Stimulated activated CD4-positive, alpha-beta T cell treated with anti-CD3 and anti-CD28 coated beads, Interleukin-1b, Interleukin-23, amount 100 ng/mL, for 1 hour (primary cell): ENCODE measurements around the gene PYURF.

Experiments
- DNase-seq, 2 donors: peaks; one replicate each; pipeline ENCODE4 v3.0.0-alpha.2; 2020; ENCODE audit warnings: low read depth in 2 of 2

PYURF gene

DNA sequence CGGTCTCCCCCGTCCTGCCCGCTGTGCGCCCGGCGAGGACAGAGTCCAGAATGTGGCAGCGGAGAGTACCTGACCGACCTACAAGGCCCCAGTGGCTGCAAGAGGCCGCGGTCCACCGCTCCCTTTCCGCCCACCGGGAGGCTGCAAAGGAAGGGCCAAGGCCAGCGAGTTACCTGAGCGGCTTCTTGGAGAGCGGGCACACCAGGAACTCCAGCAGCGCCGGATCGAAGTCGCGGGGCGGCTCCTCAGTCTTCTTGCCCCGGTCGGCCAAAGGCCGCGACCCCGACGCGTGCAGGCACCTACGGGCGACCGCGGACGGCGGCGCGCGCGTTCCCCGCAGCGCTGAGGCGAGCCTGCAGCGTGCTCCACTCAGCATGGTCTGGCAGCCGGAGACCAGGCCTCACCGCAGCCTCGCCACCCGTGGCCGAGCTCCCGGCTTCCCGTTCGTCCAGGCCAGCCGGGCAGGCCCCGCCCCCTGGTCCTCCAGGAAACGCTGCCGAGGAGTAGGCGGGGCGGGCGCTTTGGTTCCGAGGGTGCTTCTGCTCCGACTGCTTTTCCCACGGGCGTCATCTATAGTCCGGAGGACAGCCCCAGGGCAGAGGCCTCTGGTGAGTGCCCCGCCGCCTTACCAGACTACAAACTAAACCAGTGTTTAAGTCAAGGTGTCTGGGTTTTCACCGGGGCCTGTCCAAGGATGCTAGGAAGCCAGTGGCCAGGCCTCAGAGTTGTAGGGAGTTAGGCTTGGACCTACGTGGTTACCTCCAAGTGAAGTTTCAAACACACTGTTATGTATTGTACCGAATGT is at the start of gene PYURF:
Gene PYURF (minus strand): TSS at position 452 of the 805 bp plus-strand sequence. CDS start 76 bp downstream, at position 376.
- DNase-seq: peak; percentile 32 to 60

- no peak for DNase-seq
Observed at GRCh38 chr4:88570001-88570400, 46.4 kb upstream of the PYURF start.

DNA sequence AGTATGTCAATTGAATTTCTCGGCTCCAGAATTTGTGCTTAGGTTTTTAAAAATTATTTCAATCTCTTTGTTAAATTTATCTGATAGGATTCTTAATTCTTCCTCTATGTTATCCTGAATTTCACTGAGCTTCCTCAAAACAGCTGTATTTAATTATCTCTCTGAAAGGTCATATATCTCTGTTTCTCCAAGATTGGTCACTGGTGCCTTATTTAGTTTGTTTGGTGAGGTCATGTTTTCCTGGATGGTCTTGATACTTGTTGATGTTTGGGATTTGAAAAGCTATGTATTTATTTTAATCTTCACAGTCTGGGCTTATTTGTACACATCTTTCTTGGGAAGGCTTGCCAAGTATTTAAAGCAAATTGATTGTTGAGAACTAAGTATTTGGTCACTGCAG is 44.0 kb upstream of the PYURF start:
- DNase-seq: no peak

DNA sequence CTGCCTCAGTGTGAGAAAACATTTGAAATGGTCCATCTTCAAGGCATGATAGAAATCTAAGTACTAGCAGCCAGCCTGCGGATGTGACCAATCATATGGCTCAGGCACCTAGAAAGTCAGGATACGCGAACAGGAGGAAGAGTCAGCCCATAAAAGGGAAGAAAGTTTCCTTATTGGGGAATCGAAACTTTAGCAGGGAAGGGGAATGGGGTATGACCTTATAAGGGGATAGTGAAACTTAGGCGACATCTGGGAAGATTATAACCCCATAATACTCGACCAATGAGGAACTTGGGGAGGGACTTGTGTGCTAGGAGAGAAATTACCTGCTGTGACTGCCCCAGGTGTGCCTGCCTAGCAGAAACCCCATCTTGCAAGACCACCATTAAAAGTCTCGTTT is 26.2 kb upstream of the PYURF start:
- no peak for DNase-seq

DNA sequence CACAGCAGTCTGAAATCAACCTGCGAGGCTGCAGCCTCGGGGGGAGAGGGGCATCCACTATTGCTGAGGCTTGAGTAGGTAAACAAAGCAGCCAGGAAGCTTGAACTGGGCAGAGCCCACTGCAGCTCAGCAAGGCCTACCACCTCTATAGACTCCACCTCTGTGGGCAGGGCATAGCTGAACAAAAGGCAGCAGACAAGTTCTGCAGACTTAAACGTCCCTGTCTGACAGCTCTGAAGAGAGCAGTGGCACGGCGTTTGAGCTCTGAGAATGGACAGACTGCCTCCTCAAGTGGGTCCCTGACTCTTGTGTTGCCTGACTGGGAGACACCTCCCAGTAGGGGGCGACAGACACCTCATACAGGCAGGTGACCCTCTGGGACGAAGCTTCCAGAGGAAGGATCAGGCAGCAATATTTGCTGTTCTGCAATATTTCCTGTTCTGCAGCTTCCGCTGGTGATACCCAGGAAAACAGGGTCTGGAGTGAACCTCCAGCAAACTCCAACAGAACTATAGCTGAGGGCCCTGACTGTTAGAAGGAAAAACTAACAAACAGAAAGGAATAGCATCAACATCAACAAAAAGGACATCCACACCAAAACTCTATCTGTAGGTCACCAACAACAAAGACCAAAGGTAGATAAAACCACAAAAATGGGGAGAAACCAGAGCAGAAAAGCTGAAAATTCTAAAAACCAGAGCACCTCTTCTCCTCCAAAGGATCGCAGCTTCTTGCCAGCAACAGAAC is 15.9 kb upstream of the PYURF start:
- DNase-seq: peak; percentile 46 to 65

- no peak for DNase-seq
Observed at GRCh38 chr4:88537709-88538108, 14.1 kb upstream of the PYURF start.

- no peak for DNase-seq
Observed at GRCh38 chr4:88535090-88535755, 11.6 kb upstream of the PYURF start.

- DNase-seq: no peak
Observed at GRCh38 chr4:88533937-88534750, 10.6 kb upstream of the PYURF start.

DNA sequence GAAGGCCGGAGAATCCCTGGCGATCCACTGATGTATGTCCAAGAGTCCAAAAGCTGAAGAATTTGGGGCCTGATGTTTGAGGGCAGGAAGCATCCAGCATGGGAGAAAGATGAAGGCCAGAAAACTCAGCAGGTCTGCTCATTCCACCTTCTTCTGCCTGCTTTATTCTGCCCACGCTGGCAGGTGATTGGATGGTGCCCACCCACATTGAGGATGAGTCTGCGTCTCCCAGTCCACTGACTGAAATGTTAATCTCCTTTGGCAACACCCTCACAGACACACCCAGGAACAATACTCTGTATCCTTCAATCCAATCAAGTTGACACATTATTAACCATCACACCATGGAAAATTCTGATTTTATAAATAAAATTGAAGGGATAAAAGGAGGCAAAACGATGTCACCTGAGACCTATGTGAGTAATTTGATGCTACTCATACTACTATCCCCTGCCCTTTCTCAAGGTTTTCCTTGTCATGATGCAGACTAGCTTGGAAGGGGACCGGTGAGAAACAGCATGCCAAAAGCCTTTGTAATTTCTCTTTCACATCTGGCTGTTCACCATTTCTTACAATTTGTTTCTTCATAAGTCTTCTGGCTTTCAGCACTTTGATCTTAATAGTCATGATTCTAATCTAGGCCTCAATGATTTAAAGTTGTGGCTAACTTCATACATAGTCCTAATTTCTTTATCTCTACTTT is 9.7 kb upstream of the PYURF start:
- DNase-seq: no peak

GRCh38 chr4:88531549-88531948 is 8.0 kb upstream of the PYURF start:
- DNase-seq: no peak

GRCh38 chr4:88528861-88529260 is 5.3 kb upstream of the PYURF start:
- DNase-seq: no peak

DNA sequence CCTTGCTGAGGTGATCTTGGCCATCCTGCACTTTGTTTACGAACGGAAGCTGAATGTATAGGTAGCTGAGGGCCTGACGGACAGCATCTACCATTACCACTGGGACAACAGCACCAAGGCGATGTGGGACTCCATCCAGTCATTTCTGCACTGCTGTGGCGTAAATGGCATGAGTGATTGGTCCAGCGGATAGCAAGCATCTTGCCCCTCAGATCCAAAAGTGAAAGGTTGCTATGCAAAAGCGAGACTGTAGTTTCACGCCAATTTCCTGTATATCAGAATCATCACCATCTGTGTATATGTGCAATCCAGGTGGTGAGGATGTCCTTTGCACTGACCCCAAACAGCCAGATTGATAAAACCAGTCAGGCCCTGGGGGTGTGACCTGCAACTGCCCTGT is 4.2 kb upstream of the PYURF start:
- DNase-seq: no peak

GRCh38 chr4:88526221-88526815 is 2.7 kb upstream of the PYURF start:
- DNase-seq: no peak

GRCh38 chr4:88524171-88524570 is 595 bp upstream of the PYURF start:
- no peak for DNase-seq

GRCh38 chr4:88522702-88523324 is 763 bp downstream of the PYURF start:
- no peak for DNase-seq

GRCh38 chr4:88518911-88519310 is 4.7 kb downstream of the PYURF start:
- no peak for DNase-seq

DNA sequence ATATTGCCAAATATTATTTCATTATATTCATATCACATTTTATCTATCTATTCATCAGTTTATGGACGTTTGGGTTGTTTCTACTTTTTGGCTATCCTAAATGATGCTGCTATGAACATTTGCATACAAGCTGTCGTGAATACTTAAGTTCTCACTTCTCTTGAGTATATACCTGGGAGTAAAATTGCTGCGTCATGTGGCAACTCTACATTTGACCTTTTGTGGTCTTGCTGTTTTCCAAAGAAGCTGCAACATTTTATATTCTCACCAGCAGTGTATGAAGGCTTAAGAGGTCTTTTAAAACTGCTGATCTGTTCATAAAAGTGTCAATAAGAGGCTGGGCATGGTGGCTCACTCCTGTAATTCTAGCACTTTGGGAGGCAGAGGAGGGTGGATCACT is 5.8 kb downstream of the PYURF start:
- no peak for DNase-seq

DNA sequence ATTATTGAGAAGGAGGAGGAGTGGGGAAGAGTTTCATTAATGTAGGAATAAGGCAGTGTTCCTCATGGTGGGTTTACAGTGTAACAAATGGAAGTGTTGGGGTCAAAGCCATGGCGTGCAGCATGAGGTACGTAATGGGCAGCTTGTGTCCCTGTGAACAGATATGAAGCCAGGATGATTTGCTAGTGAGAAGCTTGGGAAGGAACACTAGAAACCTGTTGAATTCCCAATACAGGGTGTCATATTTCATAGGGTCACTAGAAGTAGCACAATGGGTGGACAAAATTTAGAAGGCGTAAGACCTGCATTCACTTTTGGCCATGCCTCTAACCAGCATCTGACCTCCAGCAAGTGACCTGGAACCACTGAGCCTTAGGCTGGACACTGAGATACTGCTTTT is 6.8 kb downstream of the PYURF start:
- DNase-seq: no peak

DNA sequence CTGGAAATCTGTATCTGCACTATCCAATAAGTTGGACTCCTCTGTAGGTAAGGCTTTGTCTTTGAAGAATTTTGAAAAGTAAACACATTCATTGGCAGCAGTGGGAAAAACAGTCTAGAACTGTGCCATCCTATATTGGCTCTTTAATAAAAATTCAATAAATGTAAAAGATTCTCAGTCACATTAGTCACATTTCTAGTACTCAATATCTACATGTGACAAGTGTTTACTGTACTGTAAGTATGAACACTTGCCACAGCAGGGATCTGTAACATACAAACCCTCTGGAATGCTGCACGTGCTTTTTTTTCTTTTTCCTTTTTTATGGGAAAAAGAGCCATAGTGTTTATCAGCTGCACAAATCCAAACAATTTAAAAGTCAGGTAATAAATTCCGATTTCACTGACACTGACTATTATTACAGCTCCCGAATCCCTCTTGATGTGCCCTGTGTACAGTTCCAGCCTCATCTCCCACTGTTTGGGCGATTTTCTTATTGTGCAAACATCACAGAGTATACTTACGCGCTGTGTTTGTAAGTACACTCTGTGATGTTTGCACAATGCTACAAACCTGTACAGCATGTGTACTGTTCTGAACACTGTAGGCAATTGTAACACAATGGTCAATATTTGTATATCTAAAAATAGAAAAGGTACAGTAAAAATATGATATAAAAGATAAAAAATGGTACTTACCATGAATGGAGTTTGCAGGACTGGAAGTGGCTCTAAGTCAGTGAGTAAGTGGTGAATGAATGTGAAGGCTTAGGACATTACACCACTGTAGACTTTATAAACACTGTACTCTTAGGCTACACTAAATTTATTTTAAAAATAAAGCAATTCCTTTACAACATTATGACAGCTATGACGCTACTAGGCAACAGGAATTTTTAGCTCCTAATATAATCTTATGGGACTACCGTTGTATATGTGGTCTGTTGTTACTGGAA is 8.7 kb downstream of the PYURF start:
- no peak for DNase-seq
